Activated CD8-positive, alpha-beta memory T cell treated with anti-CD3 and anti-CD28 coated beads, Interleukin-2, amount 50 U/mL, for 1 hour (primary cell): ENCODE data around the gene CD82.
A peak's percentile ranks its signal among the peaks of the same experiment; 100 is the strongest.
"Not testable (repeated sequence)": the region's sequence is repeated elsewhere in the genome, so short reads cannot be mapped to it uniquely, and the experiment has no call there.

Experiments
- DNase-seq: peaks from one replicate; pipeline ENCODE4 v3.0.0-alpha.2; 2020; ENCODE audit errors: extremely low read depth

Gene CD82

DNA sequence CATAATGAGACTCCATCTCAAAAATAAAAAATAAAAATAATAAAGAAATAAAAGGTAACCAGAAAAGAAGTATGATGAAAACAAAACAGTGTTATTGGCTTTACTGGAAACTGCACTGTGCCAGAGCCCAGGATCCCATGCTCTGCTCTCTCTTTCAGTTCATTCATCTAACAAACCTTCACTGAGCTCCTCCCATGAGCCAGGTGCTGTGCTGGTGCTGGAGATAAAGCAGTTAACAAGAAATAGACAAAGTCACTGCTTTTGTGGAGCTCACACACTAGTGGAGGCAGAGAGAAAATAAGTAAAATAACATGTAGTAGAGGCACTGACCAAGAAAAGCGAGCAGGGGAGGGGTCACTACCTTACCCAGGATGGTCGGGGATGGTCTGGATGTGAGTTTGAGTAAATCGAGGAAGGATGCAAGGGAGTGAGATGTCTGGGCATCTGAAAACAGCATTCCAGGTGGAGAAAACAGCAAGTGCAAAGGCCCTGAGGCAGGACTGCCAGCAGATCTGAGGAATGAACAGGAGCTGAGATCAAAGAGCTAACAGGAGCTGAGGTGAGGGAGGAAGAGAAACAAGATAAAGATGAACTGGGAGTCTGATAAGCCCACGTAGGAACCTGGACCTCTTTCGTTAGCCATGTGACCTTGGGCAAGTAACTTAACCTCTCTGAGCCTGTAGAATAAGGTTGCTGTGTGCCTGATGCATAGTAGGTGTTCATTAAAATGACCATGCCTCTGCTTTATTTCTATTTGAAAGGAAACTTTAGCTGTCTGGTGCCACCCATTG, 31.3 kb upstream of the CD82 start:
- no peak for DNase-seq

GRCh38 chr11:44535191-44535980, 30.1 kb upstream of the CD82 start:
- DNase-seq = no peak

- no peak for DNase-seq
Measured at GRCh38 chr11:44536788-44537516, 28.5 kb upstream of the CD82 start.

DNA sequence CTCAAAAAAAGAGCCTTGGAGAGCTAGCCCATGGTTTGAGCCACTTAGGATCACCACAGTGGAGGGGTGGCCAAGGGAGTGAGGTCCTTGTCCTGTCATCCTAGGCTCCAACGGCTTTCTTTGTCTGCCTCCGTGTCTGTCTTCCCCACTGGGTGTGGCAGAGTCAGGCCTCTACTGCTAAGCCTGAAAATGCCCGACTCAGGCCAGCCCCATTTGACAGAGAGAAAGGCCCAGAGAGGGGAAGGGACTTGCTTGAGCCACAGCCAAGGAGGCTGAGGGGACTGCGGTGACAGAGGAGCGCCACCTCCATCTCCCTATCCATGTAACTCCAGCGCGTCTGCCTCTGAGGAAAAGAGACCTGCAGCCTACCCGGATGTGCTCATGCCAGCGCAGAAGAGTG, 27.8 kb upstream of the CD82 start:
- no peak for DNase-seq

GRCh38 chr11:44538375-44539054, 26.9 kb upstream of the CD82 start:
- DNase-seq = peak; percentile 17

- DNase-seq = no peak
Measured at GRCh38 chr11:44539971-44540370, 25.5 kb upstream of the CD82 start.

DNA sequence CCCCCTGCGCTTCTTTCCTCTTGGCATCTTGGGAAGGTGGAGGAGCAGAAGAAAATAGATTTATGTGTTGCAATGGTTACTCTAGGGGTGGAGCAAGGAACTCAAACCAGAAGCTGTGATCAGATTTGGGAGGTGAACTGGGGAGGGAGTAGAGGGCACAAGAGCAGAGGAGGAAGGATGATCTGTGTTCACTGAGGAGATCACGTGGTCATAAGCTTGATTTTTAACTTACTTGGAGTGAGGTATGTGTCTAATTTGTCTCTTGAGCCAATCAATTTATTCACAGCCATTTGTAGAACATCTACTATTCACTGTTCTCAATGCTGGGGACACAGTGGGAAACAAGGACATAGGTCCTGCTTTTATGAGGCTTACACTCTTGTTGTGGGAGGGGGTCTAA, 24.8 kb upstream of the CD82 start:
- DNase-seq = no peak

DNA sequence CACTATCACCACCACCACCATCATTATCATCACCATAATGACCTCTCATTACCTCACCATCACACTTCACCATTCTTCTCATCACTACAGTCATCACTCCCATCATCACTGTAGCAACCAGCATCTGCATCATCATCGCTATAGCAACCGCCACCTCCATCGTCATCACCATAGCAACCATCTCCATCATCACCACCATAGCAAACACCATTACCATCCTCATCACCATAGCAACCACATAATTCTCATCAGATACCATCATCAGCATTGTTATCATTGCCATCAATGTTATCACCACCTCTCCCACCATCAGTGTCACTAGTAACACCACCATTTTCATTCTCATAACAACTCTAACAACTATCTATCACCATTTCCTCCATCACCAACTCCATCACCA, 23.1 kb upstream of the CD82 start:
- DNase-seq = no peak

DNA sequence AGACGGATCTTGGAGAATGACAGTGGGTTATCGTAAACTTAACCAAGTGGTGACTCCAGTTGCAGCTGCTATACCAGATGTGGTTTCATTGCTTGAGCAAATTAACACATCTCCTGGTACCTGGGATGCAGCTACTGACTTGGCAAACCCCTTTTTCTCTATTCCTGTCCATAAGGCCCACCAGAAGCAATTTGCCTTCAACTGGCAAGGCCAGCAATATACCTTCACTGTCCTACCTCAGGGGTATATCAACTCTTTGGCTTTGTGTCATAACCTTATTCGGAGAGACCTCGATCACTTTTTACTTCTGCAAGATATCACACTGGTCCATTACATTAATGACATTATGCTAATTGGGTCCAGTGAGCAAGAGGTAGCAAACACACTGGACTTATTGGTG, 18.5 kb upstream of the CD82 start:
- DNase-seq = not testable (repeated sequence)

DNA sequence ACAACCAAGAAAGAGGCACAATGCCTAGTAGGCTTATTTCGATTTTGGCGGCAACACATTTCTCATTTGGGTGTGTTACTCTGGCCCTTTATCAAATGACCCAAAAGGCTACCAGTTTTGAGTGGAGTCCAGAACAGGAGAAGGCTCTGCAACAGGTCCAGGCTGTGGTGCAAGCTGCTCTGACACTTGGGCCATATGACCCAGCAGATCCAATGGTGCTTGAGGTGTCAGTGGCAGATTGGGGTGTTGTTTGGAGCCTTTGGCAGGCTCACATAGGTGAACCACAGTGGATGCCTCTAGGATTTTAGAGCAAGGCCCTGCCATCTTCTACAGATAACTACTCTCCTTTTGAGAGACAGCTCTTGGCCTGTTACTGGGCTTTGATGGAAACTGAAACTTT, 17.9 kb upstream of the CD82 start:
- DNase-seq = not testable (repeated sequence)

GRCh38 chr11:44548032-44548695, 17.3 kb upstream of the CD82 start:
- DNase-seq = no peak

DNA sequence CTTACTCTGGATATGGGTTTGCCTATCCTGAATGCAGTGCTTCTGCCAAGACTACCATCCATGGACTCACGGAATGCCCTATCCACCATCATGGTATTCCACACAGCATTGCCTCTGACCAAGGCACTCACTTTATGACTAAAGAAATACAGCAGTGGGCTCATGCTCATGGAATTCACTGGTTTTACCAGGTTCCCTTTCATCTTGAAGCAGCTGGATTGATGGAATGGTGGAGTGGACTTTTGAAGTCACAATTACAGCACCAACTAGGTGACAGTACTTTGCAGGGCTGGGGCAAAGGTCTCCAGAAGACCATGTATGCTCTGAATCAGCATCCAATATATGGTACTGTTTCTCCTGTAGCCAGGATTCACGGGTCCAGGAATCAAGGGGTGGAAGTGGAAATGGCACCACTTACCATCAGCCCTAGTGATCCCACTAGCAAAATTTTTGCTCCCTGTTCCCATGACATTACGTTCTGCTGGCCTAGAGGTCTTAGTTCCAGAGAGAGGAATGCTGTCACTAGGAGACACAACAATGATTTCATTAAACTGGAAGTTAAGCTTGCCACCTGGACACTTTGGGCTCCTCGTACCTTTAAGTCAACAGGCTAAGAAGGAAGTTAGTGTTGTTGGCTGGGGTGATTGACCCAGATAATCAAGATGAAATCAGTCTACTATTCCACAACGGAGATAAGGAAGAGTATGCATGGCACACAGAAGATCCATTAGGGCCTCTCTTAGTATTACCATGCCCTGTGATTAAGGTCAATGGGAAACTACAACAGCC, 16.3 kb upstream of the CD82 start:
- not testable (repeated sequence) for DNase-seq

GRCh38 chr11:44550123-44550522, 15.3 kb upstream of the CD82 start:
- no peak for DNase-seq

- DNase-seq = no peak
Measured at GRCh38 chr11:44551456-44552139, 13.9 kb upstream of the CD82 start.

DNA sequence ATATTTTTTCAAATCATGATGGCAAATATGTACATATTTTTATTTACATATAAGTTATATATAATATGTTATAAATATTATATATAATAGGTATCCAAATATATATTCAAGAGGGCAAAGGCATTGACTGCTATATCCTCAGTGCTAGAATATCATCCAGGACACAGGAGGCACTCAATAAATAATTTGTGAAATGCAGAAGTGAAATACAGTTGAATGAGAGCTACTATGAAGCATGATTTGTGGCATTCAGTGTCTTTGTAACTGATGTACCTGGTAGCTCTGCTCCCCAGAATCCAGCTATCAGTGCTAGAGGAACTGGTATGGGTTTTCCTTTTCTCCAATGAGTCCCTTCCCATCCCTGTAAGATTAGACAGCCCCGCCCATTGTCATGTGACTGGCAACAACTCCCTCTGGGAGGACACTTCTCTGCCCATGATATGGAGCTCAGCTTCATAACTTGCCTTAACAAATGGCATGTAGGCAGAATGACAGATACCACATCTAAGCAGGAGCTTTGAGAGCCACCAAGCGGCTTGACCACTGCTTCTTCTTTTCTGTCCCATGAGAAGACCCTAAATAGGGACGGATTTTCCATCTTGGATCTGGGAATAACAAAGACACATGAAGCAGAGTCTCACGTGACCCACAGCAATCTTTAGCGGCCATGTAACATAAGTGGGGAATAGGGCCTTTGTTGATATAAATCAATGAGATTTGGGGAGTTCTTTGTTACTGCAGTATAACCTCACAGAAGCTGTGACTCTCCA, 10.2 kb upstream of the CD82 start:
- DNase-seq = no peak

DNA sequence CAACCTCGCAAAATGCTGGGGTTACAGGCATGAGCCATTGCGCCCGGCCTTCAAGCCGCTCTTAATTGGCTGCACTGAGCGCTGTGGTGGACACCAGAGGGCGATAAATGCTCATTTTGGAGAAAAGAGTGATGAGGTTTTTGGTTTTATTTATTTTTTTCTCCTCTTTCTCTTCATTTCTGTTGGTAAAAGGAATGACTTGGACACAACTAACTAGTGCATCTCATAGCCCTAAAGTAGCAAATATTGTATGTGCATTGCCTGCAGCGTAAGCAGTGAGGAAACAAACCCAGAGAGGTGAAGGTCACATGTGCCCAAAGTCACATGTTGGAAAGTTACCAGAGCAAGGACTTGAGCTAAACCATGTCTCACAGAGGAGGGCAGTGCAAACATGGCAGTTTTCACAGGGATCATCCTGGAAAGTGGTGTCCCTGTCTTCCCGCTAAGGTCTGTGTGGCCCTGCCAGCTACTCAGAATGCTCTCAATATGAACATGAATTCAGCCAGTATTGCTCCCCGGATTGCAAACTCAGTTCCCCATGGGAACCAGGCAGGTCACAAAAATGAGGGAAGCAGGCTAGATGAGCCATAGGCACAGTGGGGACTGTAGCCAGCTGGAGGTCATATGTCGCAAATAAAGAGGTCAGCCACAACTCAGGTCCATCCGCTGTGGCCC, 8.6 kb upstream of the CD82 start:
- DNase-seq = peak; percentile 38

GRCh38 chr11:44557464-44557863, 8.0 kb upstream of the CD82 start:
- no peak for DNase-seq

DNA sequence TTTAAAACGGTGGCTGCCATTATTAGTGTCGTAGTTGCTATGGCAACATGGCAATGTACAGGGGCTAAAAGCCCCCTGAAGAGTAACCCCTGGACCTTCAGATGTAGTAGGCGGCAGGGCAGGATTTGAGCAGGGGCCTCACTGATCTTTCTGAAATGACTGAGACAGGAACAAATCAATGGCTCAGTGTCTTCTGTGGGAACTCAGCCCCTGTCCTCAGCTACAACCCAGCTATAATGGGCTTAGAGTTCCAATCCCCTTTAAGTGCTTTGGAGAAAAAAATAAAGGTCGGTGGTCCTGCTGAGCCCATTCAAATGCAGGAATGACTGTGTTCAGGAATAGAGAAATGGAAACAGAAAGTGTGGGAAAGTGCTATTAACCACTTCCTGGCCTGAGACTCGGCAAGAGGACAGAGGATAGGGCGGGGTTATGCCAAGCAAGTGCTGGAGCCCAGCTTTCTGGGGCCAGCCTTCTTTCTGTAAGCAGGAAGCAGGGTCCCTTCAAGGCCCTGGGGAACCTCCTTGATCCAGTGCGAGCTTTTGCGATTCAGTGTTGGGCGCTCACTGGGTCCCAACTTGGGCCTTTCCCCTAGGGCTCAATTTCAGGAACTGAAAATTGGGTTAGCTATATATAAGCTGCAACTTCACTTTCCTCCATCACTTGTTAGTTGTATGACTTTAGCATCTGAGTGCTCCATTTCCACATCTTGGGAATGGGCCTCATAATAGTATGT, 6.1 kb upstream of the CD82 start:
- no peak for DNase-seq
